Heart left ventricle (tissue), 16 donors: Measurements from ENCODE around the gene NPHS1. TPM values are rescaled to one million over a fixed set of nuclear protein-coding genes. Genes with fewer than 3 reads are reported as not detected.

Source experiments
- ATAC-seq, 4 donors: fragments of 200-7000 bp; cut with Tn5 transposase; one replicate each; pipeline ENCODE4 v1.9.1; 2020 to 2022; ENCODE audit warnings: moderate library complexity in 4 of 4, mild to moderate bottlenecking in 3 of 4, moderate number of reproducible peaks in 1 of 4
- DNase-seq, 5 donors: peaks; one replicate each; pipeline ENCODE4 v3.0.0-alpha.2; 2020
- H3K27ac ChIP-seq, 12 donors: fragments of 200-600 bp; sonication (generic) in 4 of 12; one replicate each; pipeline versions ENCODE4 v1.5.0 to v1.8.0; 2016 to 2022; ENCODE audit warnings: mild to moderate bottlenecking in 2 of 12
- H3K27me3 ChIP-seq, 9 donors: fragments of 200-600 bp; sonication (generic) in 2 of 9; one replicate each; pipeline versions ENCODE4 v1.5.1 to v1.8.0; 2016 to 2022; ENCODE audit warnings: mild to moderate bottlenecking in 3 of 9
- H3K36me3 ChIP-seq, 9 donors: fragments of 200-600 bp; sonication (generic) in 2 of 9; one replicate each; pipeline versions ENCODE4 v1.5.0 to v1.8.0; 2018 to 2022; ENCODE audit warnings: mild to moderate bottlenecking in 2 of 9
- H3K4me1 ChIP-seq, 12 donors: fragments of 200-600 bp; sonication (generic) in 4 of 12; one replicate each; pipeline versions ENCODE4 v1.5.0 to v1.8.0; 2016 to 2022; ENCODE audit warnings: mild to moderate bottlenecking in 3 of 12
- H3K4me3 ChIP-seq, 12 donors: fragments of 200-600 bp; sonication (generic) in 4 of 12; one replicate each; pipeline versions ENCODE4 v1.5.0 to v1.8.0; 2017 to 2022; ENCODE audit warnings: mild to moderate bottlenecking in 9 of 12, moderate library complexity in 4 of 12
- H3K9me3 ChIP-seq, 12 donors: fragments of 200-600 bp; sonication (generic) in 4 of 12; one replicate each; pipeline versions ENCODE4 v1.5.0 to v1.8.0; 2016 to 2022; ENCODE audit warnings: mild to moderate bottlenecking in 1 of 12
- POLR2A ChIP-seq, 2 donors: fragments of 450-650 bp; IDR thresholded peaks; one replicate each; pipeline ENCODE4 v1.6.1; 2017; ENCODE audit warnings: antibody characterized with exemption in 2 of 2, mild to moderate bottlenecking in 2 of 2, moderate library complexity in 2 of 2
- WGBS, 4 donors: extraction: QIAGEN DNeasy Blood & Tissue Kit in 2 of 4; methylation state at CpG; one replicate each; pipeline versions ENCODE4 v1.1.5 to v1.1.7; 2013 to 2018; 5-methylcytosine and 5-hydroxymethylcytosine counted together
- intact Hi-C, 10 donors: fragments of 100-400 bp; cut with DNase I; formaldehyde crosslinking; loops; one replicate each; pipeline versions ENCODE4 v1.11.1 to v1.14.2; 2022
- polyA plus RNA-seq, 2 donors: library from polyadenylated mRNA; stranded (reverse); fragments of 200-250 nt; gene quantifications; one replicate each; pipeline ENCODE4 v1.2.3, GENCODE V29; 2013
- total RNA-seq, 9 donors: library from RNA; depleted of rRNA in 2 of 9; stranded (reverse); fragments of >200 nt in 2 of 9; fragmentation: NEBNext Ultra II Directional in 3 of 9; extraction: Animal tissue kit (Norgen Biotek cat#: 25700) in 3 of 9; gene quantifications; one replicate each; pipeline versions ENCODE4 v1.1.0 to v1.2.4, GENCODE V29; 2016 to 2023
- TF ChIP-seq, protein P1 (sequence below), 12 donors: fragments of 200-600 bp; sonication (generic) in 4 of 12; IDR thresholded peaks; one replicate each; pipeline versions ENCODE4 v1.5.0 to v1.8.0; 2018 to 2022; ENCODE audit warnings: antibody characterized with exemption in 12 of 12, mild to moderate bottlenecking in 5 of 12
- donor health status: ischemic (EF 13 %, LVEDD 7.1; RV severe dilation, severe dysfunction).
- donor health status: healthy with polysubstance abuse.
- donor health status: DM: no; HTN: yes; CAD: no.
- donor health status: DM: no; HTN: no; CAD: no.
- donor health status: ischemic (EF 25% LVEDD 6.9; RV normal size, moderate dysfunction).
- donor health status: ischemic (EF 25% LVEDD 5.7; RV mildly dilated, moderate dysfunction).
- donor health status: healthy.
- donor health status: DM: yes; HTN: yes; CAD: no.
- donor health status: ischemic (EF 35%, LVEDD 5.7; RV mildly dilated, moderate dysfunction).
- donor health status: nonischemic (EF 11% LVEDD 7.7; RV severe dilation, severe dysfunction).
- donor health status: DM: yes; HTN: yes; CAD: no.
- donor health status: PGD.
- donor health status: ischemic (EF 29% LVEDD 5.4; RV normal size, mild dysfunction).
- donor health status: nonischemic (EF 23%, LVEDD 6.1; RV moderate dilation, normal function).

Gene NPHS1
- total and polyA plus RNA-seq, 11 donors: 1.0 TPM; not detected in 10

DNA sequence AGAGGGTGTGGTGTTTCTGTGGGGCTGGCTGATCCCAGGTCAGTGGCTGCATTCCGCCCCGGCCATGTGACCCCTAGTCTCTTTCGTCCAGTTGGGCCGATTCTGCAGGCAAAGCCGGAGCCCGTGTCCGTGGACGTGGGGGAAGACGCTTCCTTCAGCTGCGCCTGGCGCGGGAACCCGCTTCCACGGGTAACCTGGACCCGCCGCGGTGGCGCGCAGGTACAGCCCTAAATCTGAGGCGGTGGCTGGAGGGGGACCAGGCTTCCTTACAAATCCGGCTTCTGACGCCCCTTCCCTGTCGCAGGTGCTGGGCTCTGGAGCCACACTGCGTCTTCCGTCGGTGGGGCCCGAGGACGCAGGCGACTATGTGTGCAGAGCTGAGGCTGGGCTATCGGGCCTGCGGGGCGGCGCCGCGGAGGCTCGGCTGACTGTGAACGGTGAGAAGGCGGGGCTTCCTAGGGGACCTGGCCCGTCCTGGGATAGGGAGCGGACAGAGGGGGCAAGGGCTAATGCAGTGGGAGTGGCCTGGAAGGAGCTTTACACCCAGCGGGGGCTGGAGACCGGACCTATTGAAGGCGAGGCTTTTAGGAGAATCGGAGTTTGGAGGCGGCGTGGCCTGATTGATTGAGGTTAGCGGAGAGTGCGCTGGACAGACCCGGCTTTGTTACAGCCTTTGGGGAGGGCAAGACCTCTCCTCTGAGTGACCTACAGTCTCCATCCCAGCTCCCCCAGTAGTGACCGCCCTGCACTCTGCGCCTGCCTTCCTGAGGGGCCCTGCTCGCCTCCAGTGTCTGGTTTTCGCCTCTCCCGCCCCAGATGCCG lies 8.7 kb upstream of the NPHS1 start:
- ATAC-seq (peak in 1 of 4 donors; percentile 27), DNase-seq (no peak)
- H3K27ac ChIP-seq: no peak overlapping the region
- 4 to 8% (median 8%) methylated on average over 14 to 55 of the region's 55 CpGs for WGBS, 4 donors
- no peaks in the 10 kb centered on the region for H3K9me3 ChIP-seq
- H3K36me3 ChIP-seq: no peaks in the 10 kb centered on the region
- peaks cover 0 to 18% (median 10%) of the 10 kb centered on the region in 12 donors for H3K4me1 ChIP-seq
- H3K4me3 ChIP-seq: no peak overlapping the region
- H3K27me3 ChIP-seq: peaks cover 19 to 90% (median 61%) of the 10 kb centered on the region in 9 donors
- intact Hi-C loops: no loop called here
- no peak for TF ChIP-seq POLR2A (IDR thresholded peaks at IDR 0.05)
- TF ChIP-seq, protein P1, sequence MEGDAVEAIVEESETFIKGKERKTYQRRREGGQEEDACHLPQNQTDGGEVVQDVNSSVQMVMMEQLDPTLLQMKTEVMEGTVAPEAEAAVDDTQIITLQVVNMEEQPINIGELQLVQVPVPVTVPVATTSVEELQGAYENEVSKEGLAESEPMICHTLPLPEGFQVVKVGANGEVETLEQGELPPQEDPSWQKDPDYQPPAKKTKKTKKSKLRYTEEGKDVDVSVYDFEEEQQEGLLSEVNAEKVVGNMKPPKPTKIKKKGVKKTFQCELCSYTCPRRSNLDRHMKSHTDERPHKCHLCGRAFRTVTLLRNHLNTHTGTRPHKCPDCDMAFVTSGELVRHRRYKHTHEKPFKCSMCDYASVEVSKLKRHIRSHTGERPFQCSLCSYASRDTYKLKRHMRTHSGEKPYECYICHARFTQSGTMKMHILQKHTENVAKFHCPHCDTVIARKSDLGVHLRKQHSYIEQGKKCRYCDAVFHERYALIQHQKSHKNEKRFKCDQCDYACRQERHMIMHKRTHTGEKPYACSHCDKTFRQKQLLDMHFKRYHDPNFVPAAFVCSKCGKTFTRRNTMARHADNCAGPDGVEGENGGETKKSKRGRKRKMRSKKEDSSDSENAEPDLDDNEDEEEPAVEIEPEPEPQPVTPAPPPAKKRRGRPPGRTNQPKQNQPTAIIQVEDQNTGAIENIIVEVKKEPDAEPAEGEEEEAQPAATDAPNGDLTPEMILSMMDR (IDR thresholded peaks at IDR 0.05): no peak

DNA sequence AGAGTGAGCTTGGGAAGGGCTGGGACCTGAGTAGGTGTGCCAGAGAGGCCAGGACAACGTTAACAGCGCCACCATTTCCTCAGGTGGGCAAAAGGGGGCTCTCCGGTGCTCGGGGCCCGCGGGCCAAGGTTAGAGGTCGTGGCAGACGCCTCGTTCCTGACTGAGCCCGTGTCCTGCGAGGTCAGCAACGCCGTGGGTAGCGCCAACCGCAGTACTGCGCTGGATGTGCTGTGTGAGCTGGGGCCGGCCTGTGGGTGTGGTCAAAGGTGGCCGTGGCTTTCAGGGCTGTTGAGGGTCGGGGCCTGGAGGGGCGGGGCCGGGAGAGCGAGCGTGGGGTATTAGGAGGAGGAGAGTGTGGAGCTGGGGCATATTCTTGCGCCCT lies 8.1 kb upstream of the NPHS1 start:
- H3K4me3 ChIP-seq: no peak overlapping the region
- H3K9me3 ChIP-seq: no peaks in the 10 kb centered on the region
- DNase-seq (no peak), ATAC-seq (no peak)
- TF ChIP-seq, protein P1 (IDR thresholded peaks at IDR 0.05): no peak
- TF ChIP-seq POLR2A (IDR thresholded peaks at IDR 0.05): no peak
- no peak overlapping the region for H3K27ac ChIP-seq
- peaks cover 0 to 22% (median 11%) of the 10 kb centered on the region in 12 donors for H3K4me1 ChIP-seq
- no peaks in the 10 kb centered on the region for H3K36me3 ChIP-seq
- WGBS, 4 donors: 9 to 14% (median 12%) methylated on average over 9 to 24 of the region's 24 CpGs
- peaks cover 19 to 90% (median 63%) of the 10 kb centered on the region in 9 donors for H3K27me3 ChIP-seq
- intact Hi-C loops: no loop called here

DNA sequence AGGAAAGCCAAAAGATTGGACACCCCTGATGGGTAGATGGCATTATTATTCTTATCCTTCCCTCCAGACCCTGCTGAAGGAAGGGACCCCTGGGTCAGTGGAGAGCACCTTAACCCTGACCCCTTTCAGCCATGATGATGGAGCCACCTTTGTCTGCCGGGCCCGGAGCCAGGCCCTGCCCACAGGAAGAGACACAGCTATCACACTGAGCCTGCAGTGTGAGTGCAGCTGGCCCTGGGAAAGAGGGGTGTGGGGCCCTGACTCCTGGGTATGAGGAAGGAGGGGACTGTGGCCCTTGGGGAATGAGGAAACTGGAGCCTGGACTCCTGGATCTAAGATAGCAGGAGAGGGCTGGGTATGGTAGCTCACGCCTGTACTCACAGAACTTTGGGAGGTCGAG lies 7.1 kb upstream of the NPHS1 start:
- Histone ChIP-seq H3K27ac (no peak overlapping the region), H3K36me3 (no peaks in the 10 kb centered on the region), H3K4me1 (peaks cover 0 to 22% (median 11%) of the 10 kb centered on the region in 12 donors), H3K27me3 (peaks cover 27 to 95% (median 65%) of the 10 kb centered on the region in 9 donors), H3K9me3 (no peaks in the 10 kb centered on the region), H3K4me3 (no peak overlapping the region)
- ATAC-seq: no peak
- no peak for DNase-seq
- intact Hi-C loops: no loop called here
- 63 to 72% (median 67%) methylated on average over 4 of the region's 4 CpGs for WGBS, 4 donors
- no peak for TF ChIP-seq POLR2A (IDR thresholded peaks at IDR 0.05)

DNA sequence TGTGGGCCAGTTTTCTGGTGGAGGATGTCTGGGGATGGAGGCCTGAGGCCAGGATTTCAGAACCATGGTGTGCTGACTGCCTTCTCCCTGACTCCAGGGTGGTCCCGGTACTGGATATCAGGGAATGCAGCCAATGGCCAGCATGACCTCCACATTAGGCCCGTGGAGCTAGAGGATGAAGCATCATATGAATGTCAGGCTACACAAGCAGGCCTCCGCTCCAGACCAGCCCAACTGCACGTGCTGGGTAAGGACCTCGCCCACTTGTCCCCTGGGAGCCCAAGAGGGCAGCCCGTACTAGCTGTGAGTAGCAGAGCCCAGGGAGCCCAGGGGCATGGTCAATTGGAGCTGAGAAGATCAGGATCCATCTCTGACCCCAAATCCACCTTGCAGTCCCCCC lies 6.0 kb upstream of the NPHS1 start:
- intact Hi-C loops: no loop called here
- ATAC-seq (no peak), DNase-seq (no peak)
- TF ChIP-seq, protein P1 (IDR thresholded peaks at IDR 0.05): no peak
- TF ChIP-seq POLR2A (IDR thresholded peaks at IDR 0.05): no peak
- peaks cover 32 to 97% (median 64%) of the 10 kb centered on the region in 9 donors for H3K27me3 ChIP-seq
- H3K27ac ChIP-seq: no peak overlapping the region
- no peak overlapping the region for H3K4me3 ChIP-seq
- 70 to 87% (median 80%) methylated on average over 2 to 6 of the region's 6 CpGs for WGBS, 4 donors
- H3K4me1 ChIP-seq: peaks cover 0 to 22% (median 11%) of the 10 kb centered on the region in 12 donors
- H3K36me3 ChIP-seq: no peaks in the 10 kb centered on the region
- no peaks in the 10 kb centered on the region for H3K9me3 ChIP-seq
